ENCODE measurements around the gene TATDN3.
A peak's percentile ranks its signal among the peaks of the same experiment; 100 is the strongest.

Gene TATDN3

GRCh38 chr1:212781225-212781624, 10.5 kb upstream of the TATDN3 start:
- TF ChIP-seq CTCF (IDR thresholded peaks at IDR 0.05): no peak

GRCh38 chr1:212782422-212783154, 9.1 kb upstream of the TATDN3 start:
- TF ChIP-seq CTCF (IDR thresholded peaks at IDR 0.05): peak; percentile 81

- TF ChIP-seq CTCF (IDR thresholded peaks at IDR 0.05): no peak
Measured at GRCh38 chr1:212783976-212784375, 7.7 kb upstream of the TATDN3 start.

- TF ChIP-seq CTCF (IDR thresholded peaks at IDR 0.05): no peak
Measured at GRCh38 chr1:212785871-212786270, 5.8 kb upstream of the TATDN3 start.

- TF ChIP-seq CTCF (IDR thresholded peaks at IDR 0.05): no peak
Measured at GRCh38 chr1:212791261-212791675, 426 bp upstream of the TATDN3 start.

- TF ChIP-seq CTCF (IDR thresholded peaks at IDR 0.05): no peak
Measured at GRCh38 chr1:212792396-212792908, 758 bp downstream of the TATDN3 start.

- no peak for TF ChIP-seq CTCF (IDR thresholded peaks at IDR 0.05)
Measured at GRCh38 chr1:212794561-212795014, 2.9 kb downstream of the TATDN3 start.

Measured in LNCAP (cell line).